ENCODE results near the gene DIAPH2.

DIAPH2 gene

GRCh38 chrX:97363843-97364242 is 679.2 kb downstream of the DIAPH2 start:
- Histone ChIP-seq H3K4me1 (no peaks in the 10 kb centered on the region), H3K4me3 (no peak overlapping the region), H3K9me3 (no peaks in the 10 kb centered on the region), H3K27ac (no peak overlapping the region), H3K27me3 (no peaks in the 10 kb centered on the region), H3K36me3 (no peaks in the 10 kb centered on the region)
- intact Hi-C loops (cut with DNase I; ENCODE audit: low total_unique reads): no loop called here
- DNase-seq: no peak
- TF ChIP-seq, protein P1, sequence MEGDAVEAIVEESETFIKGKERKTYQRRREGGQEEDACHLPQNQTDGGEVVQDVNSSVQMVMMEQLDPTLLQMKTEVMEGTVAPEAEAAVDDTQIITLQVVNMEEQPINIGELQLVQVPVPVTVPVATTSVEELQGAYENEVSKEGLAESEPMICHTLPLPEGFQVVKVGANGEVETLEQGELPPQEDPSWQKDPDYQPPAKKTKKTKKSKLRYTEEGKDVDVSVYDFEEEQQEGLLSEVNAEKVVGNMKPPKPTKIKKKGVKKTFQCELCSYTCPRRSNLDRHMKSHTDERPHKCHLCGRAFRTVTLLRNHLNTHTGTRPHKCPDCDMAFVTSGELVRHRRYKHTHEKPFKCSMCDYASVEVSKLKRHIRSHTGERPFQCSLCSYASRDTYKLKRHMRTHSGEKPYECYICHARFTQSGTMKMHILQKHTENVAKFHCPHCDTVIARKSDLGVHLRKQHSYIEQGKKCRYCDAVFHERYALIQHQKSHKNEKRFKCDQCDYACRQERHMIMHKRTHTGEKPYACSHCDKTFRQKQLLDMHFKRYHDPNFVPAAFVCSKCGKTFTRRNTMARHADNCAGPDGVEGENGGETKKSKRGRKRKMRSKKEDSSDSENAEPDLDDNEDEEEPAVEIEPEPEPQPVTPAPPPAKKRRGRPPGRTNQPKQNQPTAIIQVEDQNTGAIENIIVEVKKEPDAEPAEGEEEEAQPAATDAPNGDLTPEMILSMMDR (IDR thresholded peaks at IDR 0.05): no peak

DNA sequence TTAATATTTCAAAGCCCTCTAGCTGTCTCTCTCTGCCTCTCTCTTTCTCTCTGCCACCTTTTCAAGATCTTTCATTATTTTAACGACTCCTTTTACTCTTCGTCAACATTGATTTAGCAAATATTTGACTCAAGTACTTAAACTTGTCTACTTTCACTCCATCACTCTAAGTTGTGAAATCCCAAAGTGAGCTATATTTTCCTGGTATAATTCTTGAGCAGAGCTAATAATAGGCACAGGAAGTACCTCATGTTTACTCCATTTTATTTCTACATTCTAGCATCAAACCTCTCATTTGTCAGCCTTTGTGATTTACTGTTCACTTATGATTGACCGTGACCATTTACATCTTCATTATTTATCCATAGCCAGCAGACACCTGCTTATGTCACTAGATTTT is 681.6 kb downstream of the DIAPH2 start:
- Histone ChIP-seq H3K36me3 (no peaks in the 10 kb centered on the region), H3K9me3 (no peaks in the 10 kb centered on the region), H3K27ac (no peak overlapping the region), H3K4me1 (no peaks in the 10 kb centered on the region), H3K27me3 (no peaks in the 10 kb centered on the region), H3K4me3 (no peak overlapping the region)
- intact Hi-C loops (cut with DNase I; ENCODE audit: low total_unique reads): no loop called here
- no peak for DNase-seq
- TF ChIP-seq, protein P1 (IDR thresholded peaks at IDR 0.05): no peak

DNA sequence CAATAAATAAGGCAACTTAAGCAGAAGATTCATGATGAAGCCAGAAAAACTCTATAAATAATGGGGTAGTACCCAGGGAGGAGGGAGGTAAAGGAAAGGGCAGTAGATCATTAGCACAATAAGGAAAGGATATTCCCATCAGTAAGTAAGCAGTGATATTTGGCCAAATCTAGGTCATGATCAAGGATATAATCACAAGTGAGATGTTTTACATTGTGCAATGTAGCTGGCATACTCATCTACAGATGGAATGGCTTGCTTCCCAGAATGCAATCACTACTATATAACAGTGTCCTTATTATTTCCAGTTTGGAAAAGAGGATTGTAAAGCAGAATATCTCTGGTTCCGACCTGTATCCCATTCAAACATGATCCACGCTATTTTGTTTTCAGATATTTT is 682.5 kb downstream of the DIAPH2 start:
- TF ChIP-seq, protein P1 (IDR thresholded peaks at IDR 0.05): no peak
- H3K4me3 ChIP-seq: no peak overlapping the region
- no peaks in the 10 kb centered on the region for H3K27me3 ChIP-seq
- no peak for DNase-seq
- H3K27ac ChIP-seq: no peak overlapping the region
- intact Hi-C loops (cut with DNase I; ENCODE audit: low total_unique reads): no loop called here
- no peaks in the 10 kb centered on the region for H3K4me1 ChIP-seq
- H3K36me3 ChIP-seq: no peaks in the 10 kb centered on the region
- H3K9me3 ChIP-seq: no peaks in the 10 kb centered on the region

- TF ChIP-seq, protein P1 (IDR thresholded peaks at IDR 0.05): no peak
- H3K36me3 ChIP-seq: no peaks in the 10 kb centered on the region
- H3K9me3 ChIP-seq: no peaks in the 10 kb centered on the region
- no peaks in the 10 kb centered on the region for H3K27me3 ChIP-seq
- H3K4me1 ChIP-seq: no peaks in the 10 kb centered on the region
- intact Hi-C loops (cut with DNase I; ENCODE audit: low total_unique reads): no loop called here
- no peak for DNase-seq
- H3K27ac ChIP-seq: no peak overlapping the region
- H3K4me3 ChIP-seq: no peak overlapping the region
Measured at GRCh38 chrX:97369947-97370346, 685.3 kb downstream of the DIAPH2 start.

DNA sequence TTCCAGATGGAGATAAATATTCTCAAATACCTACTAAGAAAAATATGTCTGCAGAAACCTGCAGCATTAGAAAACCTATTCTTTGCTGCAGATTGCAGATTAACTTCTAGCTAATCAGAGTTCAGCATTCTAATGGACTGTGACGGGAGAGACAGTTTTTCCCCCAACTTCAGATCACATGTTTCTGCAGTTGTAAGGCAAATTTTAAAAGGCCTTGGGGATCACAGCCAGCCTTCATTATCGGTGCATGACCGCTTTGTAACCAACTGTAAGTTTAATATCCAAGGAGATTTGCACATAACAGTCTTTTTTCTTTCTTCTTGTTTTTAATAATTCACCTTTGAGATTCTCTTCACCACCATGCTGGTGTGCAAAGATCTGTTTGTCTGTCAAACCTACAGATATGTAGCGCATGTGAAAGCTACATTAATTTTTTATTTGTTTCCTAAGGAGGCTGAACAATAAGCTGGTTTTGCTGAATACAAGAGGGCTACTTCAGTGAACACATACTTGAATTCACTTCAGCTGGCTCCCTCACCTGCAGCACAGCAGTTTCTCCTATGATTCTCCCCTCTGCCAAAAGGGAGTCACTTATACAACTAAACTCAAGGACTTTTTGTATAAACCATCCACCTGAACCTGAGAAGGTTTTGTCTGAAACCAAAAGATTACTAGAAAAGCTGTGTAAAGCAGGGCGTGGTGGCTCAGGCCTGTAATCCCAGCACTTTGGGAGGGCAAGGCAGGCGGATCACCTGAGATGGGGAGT is 687.5 kb downstream of the DIAPH2 start:
- Histone ChIP-seq H3K9me3 (no peaks in the 10 kb centered on the region), H3K27ac (no peak overlapping the region), H3K4me3 (no peak overlapping the region), H3K27me3 (no peaks in the 10 kb centered on the region), H3K36me3 (no peaks in the 10 kb centered on the region), H3K4me1 (no peaks in the 10 kb centered on the region)
- intact Hi-C loops (cut with DNase I; ENCODE audit: low total_unique reads): no loop called here
- no peak for DNase-seq
- TF ChIP-seq, protein P1 (IDR thresholded peaks at IDR 0.05): no peak
